HG03469 (cell line): ENCODE measurements around the gene CADPS2.

Experiments used
- ATAC-seq: cut with Tn5 transposase; IDR thresholded peaks from one replicate; pipeline ENCODE4 v1.9.1; 2021; ENCODE audit warnings: mild to moderate bottlenecking, moderate library complexity, moderate number of reproducible peaks; ENCODE audit not compliant: unreplicated experiment

The CADPS2 gene

DNA sequence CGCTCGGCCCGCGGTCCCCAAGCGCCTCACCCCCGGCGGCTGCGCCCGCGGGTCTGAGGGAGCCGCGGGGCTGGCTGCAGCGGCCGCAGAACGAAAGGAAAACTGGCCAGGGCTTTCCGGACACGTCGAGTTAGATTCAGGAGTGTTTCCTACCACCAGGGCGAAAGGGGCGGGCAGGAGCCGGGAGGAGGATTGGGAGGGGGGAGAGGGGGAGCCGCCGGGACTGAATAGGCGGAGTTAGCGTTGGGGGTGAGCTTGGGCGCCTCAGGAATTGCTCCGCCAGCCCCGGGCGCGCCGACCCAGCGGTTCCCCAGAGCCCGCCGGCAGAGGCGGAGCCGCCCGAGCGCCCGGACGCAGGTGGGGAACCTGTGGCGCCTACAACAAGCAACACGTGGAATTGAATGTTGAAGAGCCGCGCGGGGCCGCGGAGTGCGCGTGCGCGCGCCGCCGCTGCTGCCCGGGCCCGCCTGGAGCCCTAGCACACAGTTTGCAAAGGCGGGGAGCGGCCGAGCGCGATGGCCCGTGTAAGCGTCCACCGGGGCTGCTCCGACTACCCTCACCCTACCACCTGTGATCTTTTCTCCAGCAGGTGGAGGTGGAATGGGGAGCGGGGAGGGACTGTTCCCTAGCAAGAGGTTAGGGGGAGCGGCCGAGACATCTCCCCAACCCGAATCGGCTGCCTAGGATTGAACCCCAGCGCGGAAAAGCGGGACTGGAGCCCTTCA is at the start of gene CADPS2:
Gene CADPS2 (minus strand): TSS at position 104 of the 725 bp plus-strand sequence. CDS start 123 bp downstream, outside the sequence.
- ATAC-seq, result no peak

DNA sequence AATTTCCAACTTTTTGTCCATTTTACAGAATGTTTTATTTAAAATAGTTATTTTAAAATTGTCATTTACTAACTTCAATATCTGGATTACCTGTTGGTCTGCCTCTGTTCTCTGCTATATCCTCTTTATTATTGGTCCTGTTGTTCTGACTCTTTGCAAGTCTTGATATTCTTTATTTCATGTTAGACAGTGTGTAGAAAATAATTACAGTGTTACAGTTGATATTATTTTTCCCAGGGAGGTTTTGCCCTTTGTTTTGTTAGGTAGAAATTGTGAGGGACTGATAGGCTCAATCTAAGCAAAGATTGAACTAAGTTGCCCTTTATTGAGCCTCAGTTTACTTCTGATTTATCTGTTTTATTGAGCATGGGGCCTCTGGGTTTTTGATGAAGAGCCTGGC is 49.4 kb upstream of the CADPS2 start:
- ATAC-seq, result no peak

DNA sequence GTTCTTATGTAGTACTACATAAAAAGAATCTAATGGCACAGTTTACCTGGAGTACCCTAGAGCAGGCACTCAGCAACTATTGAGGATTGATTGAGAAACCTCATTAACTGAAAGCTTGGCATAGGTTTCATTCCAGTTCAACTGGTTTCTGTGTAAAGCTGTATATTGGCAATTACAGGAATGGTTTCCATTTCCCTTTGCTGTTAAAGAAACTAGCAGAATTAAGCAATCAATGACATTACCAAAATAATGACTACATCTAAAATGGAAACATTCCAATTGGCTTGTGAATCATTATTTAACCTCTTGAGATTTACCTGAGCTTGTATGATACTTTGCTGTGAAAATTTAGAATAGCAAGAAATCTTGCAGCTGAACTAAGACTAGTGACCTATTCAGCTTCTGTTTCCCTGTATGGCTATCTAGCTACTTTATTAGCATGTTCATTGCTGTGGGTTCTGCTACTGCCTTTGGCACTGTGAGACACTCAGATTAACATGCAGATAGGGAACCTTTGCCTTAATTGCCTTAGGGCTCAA is 33.5 kb upstream of the CADPS2 start:
- no peak for ATAC-seq

DNA sequence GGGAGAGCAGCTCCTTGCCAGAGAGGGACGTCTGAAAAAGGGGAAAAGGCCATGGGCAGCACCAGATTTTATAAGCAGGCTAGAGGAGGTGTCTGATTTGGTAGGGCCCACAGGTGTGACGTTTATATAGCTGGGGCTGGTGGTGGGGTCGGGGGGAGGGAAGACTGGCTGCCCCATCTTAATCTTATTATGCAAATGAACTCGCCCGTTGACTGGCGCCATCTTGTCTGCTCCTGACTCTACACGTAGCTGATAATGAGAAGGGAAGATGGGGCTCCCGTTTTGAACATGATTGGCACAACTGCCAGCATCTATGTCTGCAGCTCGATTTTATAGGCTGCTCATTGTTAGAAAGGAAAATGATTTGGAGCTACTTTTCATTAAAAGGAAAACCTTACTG is 28.6 kb upstream of the CADPS2 start:
- no peak for ATAC-seq

DNA sequence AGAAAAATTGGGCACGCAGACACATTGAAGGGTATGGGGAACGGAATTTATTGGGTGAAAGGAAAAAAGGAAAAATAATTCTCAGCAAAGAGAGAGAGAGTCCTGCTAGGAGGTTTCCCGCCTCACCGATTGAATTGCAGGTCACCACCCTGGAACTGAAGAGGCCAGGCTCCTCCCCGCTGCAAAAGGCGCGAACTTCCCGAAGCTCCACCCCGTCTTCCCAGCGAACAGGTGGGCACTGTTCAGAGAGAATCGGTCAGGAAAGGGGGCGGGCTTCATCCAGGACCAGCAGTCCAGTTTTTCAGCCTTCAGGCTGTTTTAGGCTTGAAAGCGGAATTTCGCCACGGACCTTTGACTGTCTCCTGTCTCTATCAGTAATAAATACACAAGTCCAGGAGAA is 27.3 kb upstream of the CADPS2 start:
- ATAC-seq, result no peak

DNA sequence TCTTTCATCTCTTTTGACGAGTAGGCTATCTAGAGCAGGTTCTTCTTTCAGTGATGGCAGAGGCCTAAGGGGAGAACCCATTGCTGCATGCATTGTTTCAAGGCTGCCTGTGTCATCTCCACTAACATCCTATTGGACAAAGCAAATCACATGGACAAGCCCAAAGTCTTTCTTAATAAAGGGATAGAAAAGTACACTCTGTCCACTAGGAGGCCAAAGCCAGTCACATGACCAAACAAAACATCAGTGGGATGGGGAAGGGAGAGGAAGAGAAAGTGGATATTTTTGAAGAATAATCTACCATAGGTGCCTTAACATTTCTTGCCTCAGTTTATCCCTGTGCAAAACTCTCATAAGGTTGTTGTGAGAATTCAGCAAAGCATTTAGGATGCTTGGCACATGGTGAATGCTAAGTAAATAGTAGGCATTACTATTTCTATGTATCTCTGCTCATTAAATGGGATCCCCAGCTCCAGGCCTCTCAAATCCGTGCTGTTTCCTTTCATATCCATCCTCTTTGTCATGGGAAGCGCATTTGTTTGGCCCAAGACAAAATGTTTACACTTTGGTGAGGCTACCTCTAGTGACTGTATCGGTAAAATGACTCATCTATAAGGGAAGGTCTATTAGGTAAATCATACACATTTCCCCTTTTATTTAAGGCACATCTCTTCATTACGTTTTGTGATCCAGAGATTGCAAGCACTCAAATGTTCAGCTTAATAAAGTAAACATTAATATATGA is 16.7 kb upstream of the CADPS2 start:
- no peak for ATAC-seq

DNA sequence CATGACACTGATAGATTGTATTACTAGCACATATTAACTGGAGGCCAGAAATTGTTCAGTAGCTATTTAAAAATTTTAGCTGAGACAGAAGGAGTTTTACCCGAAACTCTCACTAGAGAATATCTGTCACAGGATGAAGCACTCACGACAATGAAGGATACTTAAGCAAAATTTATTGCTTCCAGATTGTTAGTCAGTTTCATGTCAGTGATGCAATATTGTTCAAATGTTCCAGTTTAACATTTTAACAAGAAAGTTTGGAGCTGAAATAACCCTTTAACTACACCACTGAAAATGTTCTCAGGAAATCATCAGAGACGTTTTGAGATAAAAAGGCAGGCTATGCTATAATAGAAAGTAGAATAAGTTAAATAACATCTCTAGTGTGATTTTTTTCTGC is 15.0 kb upstream of the CADPS2 start:
- no peak for ATAC-seq

DNA sequence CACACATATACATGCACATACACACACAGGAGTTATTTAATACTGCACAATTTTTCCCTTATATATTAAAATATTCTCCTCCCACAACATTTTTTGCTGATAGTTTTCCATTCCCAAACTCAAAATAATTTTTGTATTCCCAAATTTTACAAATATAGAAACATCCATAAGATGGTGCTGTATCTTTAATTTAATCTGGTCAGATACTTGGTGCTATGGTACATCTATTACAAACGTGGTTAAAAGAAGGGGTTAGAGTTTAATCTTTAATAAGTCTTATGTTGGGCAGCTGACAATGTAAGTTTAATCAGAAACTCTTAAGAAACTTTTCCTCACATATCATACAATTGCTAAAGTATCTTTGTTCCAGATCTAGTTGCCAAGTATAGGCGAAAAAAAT is 10.2 kb upstream of the CADPS2 start:
- no peak for ATAC-seq

DNA sequence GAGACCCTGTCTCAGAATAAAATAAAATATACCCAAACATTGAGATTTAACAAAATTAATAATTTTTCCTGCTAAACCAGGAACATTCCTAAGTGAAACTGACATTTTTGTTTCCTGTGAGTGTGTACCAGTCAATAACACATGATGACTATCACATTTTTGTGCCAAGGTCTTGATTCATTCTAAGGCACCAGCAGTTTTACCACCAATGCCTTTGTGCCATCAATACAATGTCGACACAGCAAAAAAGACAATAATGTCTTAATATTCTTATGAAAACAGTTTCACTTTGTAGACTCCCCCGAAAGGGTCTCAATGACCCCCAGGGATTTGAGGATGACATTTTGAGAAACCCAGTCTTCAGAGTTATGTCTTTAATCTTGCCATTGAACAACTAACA is 7.2 kb upstream of the CADPS2 start:
- no peak for ATAC-seq

DNA sequence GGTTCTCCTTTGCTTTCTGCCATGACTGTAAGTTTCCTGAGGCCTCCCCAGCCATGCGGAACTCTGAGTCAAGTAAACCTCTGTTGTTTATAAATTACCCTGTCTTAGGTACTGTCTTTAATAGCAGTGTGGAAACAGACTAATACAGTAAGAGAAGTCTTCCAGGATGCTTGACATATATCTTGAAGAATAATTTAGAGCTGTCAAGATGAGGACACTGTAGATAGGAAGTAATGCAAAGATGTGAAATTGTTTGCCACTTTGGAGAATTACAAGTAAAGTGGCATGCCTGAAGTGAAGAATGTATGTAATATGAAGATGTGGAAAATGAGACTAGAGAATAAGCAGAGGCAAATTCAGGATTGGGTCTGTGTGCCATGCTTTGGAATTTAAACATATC is 2.9 kb upstream of the CADPS2 start:
- no peak for ATAC-seq

DNA sequence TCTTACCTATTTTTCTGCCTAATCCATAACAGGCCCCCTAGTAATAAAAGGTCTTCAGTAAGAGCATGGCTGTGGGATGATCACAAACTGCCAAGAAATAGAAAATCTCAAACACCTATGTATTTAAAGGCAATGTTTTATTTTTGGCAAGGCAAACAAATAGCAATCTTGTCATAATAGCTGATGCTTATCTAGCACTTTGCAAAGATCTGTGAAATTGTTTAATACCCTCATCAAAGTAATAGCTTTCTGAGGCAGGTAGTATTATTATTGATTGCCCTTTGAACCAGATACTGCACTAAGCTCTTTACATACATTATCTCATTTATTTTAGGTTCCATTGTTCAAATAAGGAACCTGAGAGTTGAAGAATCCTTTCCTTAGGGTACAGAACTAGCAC is 1.6 kb upstream of the CADPS2 start:
- ATAC-seq, result no peak

DNA sequence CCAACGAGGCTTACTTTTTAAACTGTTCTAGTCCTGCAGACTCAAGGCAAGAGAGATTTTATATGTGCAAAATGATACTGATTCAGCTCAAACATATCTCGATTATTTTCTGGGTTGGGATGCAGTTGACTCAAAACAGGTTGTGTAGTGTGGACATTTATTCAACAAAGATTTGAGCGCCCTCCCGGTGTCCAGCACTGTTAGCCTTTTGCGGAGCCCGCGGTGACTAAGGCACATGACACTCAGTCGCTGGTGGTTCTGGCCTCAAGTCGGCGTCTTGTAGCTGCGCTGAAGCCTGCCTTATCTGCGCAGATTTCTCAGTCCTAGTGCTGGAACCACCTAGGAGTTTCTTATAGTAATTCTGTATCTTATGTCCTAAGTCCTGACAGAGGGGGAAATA is 938 bp upstream of the CADPS2 start:
- ATAC-seq, result no peak

DNA sequence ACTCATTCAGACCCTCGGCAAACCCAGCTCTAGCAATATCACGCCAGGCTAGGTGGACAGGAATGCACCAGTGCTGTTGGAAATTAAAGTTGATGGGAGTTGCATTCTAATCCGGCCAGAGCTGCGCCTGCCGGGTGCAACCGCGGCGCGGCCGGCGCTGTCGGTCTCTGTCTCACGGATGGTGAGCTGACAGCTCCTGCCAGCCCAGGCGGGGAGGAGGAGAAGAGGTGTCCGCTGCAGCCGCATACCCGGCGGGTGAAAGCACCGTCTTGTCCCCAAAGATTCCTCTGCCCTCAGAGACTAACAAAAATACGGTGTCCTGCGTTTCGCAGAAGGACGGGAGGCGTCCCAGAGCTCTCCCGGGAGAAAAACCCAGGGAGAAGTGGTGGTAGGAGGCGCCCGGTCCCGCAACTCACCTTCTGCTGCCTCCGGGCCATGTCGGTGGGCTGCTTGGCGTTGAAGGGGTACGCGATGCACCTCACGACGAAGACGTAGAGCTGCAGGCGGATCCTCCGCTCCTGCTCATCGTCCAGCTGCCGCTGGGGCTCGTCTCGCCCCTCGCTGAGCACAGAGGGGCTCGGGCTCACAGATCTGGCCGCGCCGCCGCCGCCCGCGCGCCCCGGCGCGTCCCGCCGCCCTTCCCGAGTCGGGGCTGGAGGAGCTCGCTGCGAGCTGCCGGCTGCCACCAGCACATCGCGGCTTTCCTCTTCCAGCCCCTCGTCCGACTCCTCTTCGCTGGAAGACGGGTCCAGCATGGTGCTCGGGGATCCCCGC is 490 bp downstream of the CADPS2 start:
- ATAC-seq, result no peak

DNA sequence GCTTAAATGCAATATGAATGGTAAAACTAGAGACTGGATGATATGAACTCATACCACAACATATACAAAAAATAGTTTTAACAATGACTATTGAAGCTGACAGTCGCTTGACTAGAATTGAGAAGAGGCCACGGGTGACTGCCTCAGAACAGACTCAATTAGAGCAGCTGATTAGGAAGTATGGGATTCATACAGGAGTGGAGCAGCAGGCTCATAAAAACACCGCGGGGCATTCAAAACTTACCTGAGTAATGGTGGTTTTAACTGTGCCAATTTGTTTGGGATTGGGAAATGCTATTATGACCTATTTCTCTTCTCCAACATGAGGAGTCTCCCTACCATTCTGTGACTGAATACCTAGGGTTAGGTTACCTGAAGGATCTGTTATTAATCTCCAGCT is 2.1 kb downstream of the CADPS2 start:
- no peak for ATAC-seq

DNA sequence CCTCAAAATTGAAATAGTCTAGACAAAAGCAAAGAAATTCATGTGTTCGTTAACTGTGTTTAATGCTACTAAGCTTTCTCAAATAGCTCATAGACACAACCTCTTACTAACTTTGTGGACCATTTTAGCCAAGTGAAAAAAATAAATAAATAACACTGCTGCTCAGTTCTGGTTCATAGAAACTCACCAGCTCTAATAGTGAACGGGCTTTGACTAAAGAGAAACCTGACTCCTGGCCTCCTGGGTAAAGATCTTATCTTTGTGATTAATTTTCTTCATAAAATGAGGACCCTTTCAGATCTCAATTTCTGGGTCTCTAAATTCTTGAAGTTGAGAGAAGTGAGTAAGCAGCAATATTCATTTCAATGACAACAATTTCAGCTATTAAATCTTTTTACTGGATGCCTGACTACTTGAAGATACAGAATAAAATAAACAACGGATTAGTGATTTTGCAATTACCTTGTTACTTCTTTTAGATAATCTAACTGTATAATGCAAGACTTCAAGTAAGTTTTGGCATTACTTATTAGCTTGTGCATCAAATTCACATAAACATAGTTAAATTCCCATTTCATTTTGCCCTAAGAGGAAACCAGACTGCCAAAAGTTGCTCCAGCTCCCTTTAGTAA is 3.1 kb downstream of the CADPS2 start:
- ATAC-seq, result no peak

DNA sequence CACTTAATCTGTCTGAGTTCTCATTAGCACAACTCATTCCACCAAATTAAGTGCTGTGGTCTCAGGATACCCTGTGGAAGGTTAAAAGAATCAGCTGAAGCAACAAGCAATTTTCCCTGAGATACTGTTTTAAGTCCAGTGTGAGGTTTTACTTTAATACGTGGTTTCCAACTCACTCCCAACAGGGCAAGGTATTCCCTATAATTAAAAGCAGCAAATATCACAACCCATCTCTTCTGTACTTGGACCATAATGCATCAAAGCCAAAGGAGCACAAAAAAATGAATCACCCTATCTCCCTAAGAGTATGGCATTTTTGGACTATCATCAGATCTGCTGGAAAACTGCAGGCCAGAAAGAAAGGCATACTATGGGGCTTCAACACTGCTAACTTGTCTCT is 4.9 kb downstream of the CADPS2 start:
- no peak for ATAC-seq

DNA sequence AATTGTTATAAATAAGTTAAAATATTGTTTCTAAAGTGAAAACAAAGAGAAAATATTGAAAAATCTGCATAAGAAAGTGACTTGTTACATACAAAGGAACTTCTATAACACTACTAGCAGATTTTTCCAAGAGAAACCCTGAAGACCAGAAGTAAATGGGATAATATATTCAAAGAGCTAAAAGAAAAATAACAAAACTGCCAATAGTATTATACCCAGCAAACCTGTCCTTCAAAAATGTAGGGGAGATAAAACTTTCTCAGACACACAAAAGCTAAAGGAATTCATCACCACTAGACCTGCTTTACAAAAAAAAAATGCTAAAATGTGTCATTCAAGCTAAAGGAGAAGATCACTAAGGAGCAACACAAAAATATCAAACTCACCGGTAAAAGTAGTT is 17.0 kb downstream of the CADPS2 start:
- no peak for ATAC-seq

DNA sequence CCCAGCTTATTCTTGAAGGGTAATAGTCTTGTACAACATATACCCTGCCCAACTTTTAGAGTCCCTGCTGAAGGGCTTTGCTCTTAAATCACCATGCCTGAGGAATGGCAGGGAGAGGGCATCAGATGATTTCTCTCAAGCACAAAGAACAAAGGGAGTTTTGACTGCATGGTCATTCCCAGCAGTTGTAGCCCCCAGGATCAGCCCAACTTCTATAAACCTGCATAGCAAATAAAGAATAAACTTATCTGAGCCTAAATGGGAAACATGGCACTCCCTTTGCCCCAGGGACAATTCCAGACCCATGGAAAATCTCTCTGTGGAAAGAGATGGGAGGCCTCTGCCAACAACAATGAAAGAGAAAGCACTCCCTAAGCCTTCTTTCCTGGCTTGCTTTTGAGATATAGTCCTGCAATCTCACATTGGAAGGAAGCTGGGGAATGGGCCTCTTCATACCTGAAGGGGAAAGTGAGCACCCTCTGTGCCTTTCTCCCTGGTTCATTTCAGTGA is 18.7 kb downstream of the CADPS2 start:
- ATAC-seq, result no peak

DNA sequence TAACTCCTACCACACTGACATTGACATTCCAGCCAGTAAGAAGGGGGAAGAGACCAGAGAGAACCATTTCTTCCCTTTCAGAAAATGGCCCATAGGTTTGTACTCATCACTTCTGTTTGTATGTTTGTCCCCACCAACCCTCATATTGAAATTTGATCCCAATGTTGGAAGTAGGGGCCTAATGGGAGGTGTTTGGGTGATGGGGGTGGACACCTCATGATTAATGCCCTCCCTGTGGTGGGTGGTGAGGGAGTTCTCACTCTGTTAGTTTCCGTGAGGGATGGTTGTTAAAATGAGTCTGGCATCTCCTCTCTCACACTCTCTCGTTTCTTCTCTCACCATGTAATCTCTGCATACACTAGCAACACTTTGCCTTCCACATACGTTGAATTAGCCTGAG is 21.4 kb downstream of the CADPS2 start:
- ATAC-seq, result no peak

DNA sequence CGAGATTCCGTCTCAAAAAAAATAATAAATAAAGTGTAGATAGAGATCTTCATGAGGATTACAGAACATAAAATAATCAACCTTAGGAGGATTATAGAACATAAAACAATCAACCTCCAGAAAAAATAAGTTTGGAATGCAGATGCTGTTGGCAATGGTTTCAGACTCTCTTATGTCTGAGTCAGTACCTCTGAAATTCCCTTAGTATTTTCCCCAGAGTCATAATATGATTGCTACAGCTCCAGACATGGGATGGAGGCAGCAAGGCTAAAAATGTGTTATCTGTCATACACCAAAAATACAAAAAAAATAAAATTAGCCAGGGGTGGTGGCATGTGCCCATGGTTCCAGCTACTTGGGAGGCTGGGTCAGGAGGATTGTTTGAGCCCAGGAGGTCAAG is 22.2 kb downstream of the CADPS2 start:
- no peak for ATAC-seq

DNA sequence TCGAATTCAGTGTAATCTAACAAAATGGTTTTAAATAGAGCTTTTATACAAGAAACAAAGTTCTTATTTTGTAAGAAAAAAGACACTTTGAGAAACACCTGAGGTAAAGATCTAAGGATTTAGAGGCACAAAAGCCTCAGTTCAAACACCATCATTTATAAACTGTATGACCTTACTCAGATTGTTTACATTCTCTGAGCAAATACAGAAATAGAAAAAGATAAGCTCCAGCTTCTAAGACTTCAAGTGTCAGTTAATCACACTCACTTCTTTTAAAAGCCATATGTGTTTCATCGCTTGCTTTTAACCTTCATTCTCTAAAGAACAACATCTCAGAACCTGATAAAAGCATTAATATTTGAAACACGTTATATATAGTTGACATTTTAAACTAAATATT is 27.9 kb downstream of the CADPS2 start:
- ATAC-seq, result no peak
